ENCODE results near the gene B3GAT1. TPM values are rescaled to one million over a fixed set of nuclear protein-coding genes. Genes with fewer than 3 reads are reported as not detected.

B3GAT1 gene
- polyA plus RNA-seq, 6 donors from 2014 or later: not detected

GRCh38 chr11:134399996-134400395 lies 12.0 kb downstream of the B3GAT1 start:
- no peak for DNase-seq
- peaks cover 22 to 48% (median 24%) of the 10 kb centered on the region in 3 donors for H3K27me3 Mint-ChIP-seq
- no peak overlapping the region for H3K4me3 Mint-ChIP-seq
- H3K27ac Mint-ChIP-seq: no peak overlapping the region
- H3K36me3 Mint-ChIP-seq: no peaks in the 10 kb centered on the region
- ATAC-seq (ENCODE audit: low read depth in 2 of 2): no peak
- peaks cover 0 to 2% (median 0%) of the 10 kb centered on the region in 7 donors for H3K9me3 Mint-ChIP-seq
- no peaks in the 10 kb centered on the region for H3K4me1 Mint-ChIP-seq

- Mint-ChIP-seq H3K4me3 (no peak overlapping the region), H3K27ac (no peak overlapping the region), H3K36me3 (no peaks in the 10 kb centered on the region), H3K27me3 (peaks cover 22 to 46% (median 24%) of the 10 kb centered on the region in 3 donors), H3K9me3 (peaks cover 0 to 2% (median 0%) of the 10 kb centered on the region in 7 donors), H3K4me1 (no peaks in the 10 kb centered on the region)
- ATAC-seq (ENCODE audit: low read depth in 2 of 2): no peak
- DNase-seq: no peak
These were observed 12.8 kb downstream of the B3GAT1 start for GRCh38 chr11:134399293-134399654.

DNA sequence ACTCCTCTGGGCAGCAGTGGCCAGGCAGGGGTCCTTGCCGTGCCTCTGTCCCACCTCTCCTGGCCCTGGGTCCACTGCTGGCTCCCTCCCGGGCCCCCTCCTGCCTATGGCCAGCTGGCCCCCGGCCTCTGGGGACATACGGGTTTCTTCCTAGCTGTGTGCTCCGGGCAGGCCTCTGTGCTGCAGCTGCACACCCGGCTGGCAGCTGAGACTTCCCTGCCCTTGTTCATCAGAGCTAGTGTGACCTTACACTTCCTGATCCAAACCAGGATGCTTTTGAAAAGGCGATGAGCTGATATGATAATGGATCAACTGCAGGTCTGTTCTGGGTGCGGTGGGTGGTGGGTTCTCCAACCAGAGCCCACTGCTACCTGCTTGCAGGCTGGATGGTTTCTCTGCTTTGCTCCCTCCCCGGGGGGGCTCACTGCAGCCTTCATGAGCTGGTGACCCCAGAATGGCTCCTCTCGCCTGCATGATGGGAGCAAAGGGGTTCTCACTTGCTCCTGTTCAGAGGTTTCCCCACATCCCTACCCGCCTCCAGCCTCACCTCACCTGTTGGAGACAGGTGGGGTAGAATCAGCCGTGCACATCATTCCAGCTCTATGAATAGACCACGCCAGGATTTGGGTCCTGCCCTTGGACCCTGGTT lies 13.3 kb downstream of the B3GAT1 start:
- Mint-ChIP-seq H3K27ac (no peak overlapping the region), H3K9me3 (peaks cover 0 to 2% (median 0%) of the 10 kb centered on the region in 7 donors), H3K4me1 (no peaks in the 10 kb centered on the region), H3K27me3 (peaks cover 18 to 47% (median 24%) of the 10 kb centered on the region in 3 donors), H3K4me3 (no peak overlapping the region), H3K36me3 (no peaks in the 10 kb centered on the region)
- DNase-seq (no peak), ATAC-seq (ENCODE audit: low read depth in 2 of 2) (no peak)

- Mint-ChIP-seq H3K27me3 (peaks cover 14 to 48% (median 24%) of the 10 kb centered on the region in 3 donors), H3K27ac (no peak overlapping the region), H3K36me3 (no peaks in the 10 kb centered on the region), H3K4me1 (no peaks in the 10 kb centered on the region), H3K4me3 (no peak overlapping the region), H3K9me3 (peaks cover 0 to 2% (median 0%) of the 10 kb centered on the region in 7 donors)
- ATAC-seq (ENCODE audit: low read depth in 2 of 2) (no peak), DNase-seq (no peak)
These were observed 14.0 kb downstream of the B3GAT1 start for GRCh38 chr11:134398079-134398444.

DNA sequence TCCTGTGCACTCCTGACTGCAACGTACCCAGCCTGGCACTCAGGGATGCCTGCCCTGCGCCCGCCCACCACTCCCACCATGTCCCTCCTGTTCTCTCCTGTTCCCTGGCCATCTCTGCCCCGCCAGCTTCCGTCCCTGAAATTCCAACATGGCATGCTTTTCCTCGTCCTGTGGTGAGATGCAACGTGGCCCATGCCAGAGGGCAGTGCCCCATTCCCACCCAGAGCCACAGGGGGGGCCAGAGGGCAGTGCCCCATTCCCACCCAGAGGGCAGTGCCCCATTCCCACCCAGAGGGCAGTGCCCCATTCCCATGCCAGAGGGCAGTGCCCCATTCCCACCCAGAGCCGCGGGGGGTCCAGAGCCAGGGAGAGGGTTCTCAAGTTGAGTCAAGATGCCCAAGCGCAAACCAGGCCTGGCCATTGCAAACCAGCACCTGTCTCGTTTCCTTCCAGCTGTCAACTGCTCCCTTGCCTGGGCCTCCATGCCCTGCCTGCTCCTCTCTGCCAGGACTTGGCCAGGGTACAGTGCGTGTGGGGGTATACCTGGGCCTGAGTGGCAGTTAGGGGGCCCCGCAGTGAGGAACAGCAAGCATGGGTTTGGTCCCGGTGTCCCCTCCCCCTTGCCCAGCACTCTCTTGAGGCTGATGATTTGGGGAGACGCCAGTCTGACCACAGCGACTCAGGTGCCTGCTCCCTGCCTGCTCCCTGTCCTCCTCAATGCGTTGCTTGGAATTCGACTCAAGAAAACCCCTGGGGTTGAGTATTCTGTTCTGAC lies 14.6 kb downstream of the B3GAT1 start:
- ATAC-seq (ENCODE audit: low read depth in 2 of 2): no peak
- peaks cover 0 to 2% (median 0%) of the 10 kb centered on the region in 7 donors for H3K9me3 Mint-ChIP-seq
- no peaks in the 10 kb centered on the region for H3K36me3 Mint-ChIP-seq
- peaks cover 14 to 50% (median 24%) of the 10 kb centered on the region in 3 donors for H3K27me3 Mint-ChIP-seq
- no peak for DNase-seq
- H3K4me1 Mint-ChIP-seq: no peaks in the 10 kb centered on the region
- no peak overlapping the region for H3K27ac Mint-ChIP-seq
- H3K4me3 Mint-ChIP-seq: no peak overlapping the region

DNA sequence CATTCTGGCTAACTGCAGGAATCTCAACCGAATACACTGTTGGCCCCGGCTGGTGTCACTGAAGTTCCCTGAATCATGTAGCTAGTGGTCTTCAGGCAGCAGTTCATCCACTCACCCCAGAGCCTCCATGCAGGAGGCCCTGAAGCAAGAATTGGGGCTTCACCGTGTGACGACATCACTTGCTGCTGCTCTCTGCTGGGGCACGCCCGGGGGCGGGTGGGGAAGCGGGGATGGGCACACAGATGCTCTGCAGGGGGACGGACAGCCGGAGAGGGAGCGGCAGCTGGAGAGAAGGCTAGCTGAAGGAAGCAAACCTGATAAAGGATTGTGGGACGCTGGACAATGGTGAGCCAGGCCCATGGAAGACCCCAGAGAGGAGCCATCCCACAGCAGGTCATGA lies 17.0 kb downstream of the B3GAT1 start:
- Mint-ChIP-seq H3K27me3 (peaks cover 0 to 43% (median 27%) of the 10 kb centered on the region in 3 donors), H3K9me3 (peaks cover 0 to 2% (median 0%) of the 10 kb centered on the region in 7 donors), H3K4me1 (no peaks in the 10 kb centered on the region), H3K4me3 (no peak overlapping the region), H3K36me3 (no peaks in the 10 kb centered on the region), H3K27ac (no peak overlapping the region)
- ATAC-seq (ENCODE audit: low read depth in 2 of 2): no peak
- no peak for DNase-seq

- Mint-ChIP-seq H3K9me3 (peaks cover 0 to 2% (median 0%) of the 10 kb centered on the region in 7 donors), H3K27me3 (peaks cover 0 to 47% (median 26%) of the 10 kb centered on the region in 3 donors), H3K27ac (no peak overlapping the region), H3K4me1 (no peaks in the 10 kb centered on the region), H3K36me3 (no peaks in the 10 kb centered on the region), H3K4me3 (no peak overlapping the region)
- ATAC-seq (ENCODE audit: low read depth in 2 of 2): no peak
- DNase-seq: no peak
These were observed 17.7 kb downstream of the B3GAT1 start for GRCh38 chr11:134394311-134394710.

DNA sequence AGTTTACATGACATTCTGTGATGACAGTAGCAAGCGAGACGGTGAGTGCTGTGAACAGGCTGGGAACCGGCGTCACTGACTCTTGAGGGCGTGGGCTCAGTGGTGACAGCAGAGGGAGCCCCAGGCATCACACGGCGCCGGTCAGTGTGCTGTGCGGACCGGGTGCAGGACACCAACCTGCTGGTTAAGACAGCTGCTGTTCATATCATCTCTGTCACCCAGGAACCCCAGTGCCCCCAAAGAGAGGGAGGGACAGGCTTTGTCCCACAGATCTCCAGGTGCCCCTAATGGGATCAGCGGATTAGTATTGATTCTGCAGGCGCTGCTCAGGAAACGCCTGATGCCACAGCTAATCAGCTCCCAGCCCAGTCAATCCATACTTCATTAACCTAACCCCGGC lies 18.4 kb downstream of the B3GAT1 start:
- no peak overlapping the region for H3K27ac Mint-ChIP-seq

DNA sequence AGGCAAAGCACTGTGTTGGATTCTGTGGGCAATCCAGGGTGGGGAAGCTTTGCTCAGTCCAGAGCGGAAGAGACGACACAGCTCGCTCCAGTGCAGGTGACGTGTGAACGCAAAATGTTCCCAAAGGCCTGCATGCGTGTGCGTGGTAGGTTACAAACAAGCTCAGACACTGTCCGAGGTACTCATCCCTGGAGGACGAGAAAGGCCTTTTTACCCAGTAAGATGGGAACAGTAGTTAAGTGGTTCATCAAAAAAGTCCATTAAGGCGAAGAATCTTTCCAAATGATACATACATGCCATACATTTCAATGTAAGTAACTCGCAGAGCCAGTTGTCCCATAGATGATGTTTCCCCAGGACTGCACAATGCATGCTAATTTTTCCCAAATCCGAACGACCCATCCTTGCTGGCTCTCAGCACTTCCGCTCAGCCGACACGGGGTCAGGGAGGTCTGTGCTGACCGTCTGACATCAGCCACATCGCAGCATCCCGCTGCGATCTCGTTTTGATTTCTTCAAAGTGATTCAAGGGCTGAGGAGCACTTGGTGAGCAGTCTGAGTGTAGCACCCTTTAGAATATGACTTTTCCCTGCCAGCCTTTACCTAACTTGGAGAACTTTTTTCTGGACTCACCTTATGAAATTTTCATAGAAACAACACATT lies 19.0 kb downstream of the B3GAT1 start:
- H3K36me3 Mint-ChIP-seq: no peaks in the 10 kb centered on the region
- no peaks in the 10 kb centered on the region for H3K4me1 Mint-ChIP-seq
- ATAC-seq (ENCODE audit: low read depth in 2 of 2) (no peak), DNase-seq (no peak)
- peaks cover 0 to 2% (median 0%) of the 10 kb centered on the region in 7 donors for H3K9me3 Mint-ChIP-seq
- no peak overlapping the region for H3K27ac Mint-ChIP-seq
- H3K27me3 Mint-ChIP-seq: peaks cover 11 to 42% (median 22%) of the 10 kb centered on the region in 3 donors
- no peak overlapping the region for H3K4me3 Mint-ChIP-seq

More for the DNA sequence above, 18.4 kb downstream of the B3GAT1 start:
- no peak for ATAC-seq (ENCODE audit: low read depth in 2 of 2)
- Mint-ChIP-seq H3K4me3 (no peak overlapping the region), H3K36me3 (no peaks in the 10 kb centered on the region), H3K27me3 (peaks cover 5 to 42% (median 26%) of the 10 kb centered on the region in 3 donors), H3K9me3 (peaks cover 0 to 2% (median 0%) of the 10 kb centered on the region in 7 donors), H3K4me1 (no peaks in the 10 kb centered on the region)
- no peak for DNase-seq

DNA sequence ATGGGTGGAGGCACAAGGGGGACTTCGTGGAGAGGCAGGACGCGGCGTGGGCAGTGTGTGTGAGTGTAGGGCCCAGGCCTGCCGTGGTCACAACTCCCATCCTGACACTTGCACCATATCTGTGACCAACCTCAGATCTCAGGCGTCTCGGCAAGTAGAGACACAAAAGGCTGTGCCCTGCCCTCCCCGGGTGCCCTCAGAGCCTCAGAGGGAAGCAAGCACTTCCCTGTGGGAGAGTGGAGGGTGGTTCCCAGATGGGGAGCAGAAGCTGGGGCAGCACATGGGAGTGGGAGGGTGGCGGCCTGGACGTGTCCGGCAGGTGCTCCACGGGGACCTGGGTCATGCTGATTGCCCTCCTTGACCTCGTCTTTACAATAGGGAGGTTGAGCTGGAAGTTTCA lies 20.4 kb downstream of the B3GAT1 start:
- peaks cover 15 to 44% (median 19%) of the 10 kb centered on the region in 3 donors for H3K27me3 Mint-ChIP-seq
- H3K4me1 Mint-ChIP-seq: no peaks in the 10 kb centered on the region
- H3K4me3 Mint-ChIP-seq: no peak overlapping the region
- DNase-seq (no peak), ATAC-seq (ENCODE audit: low read depth in 2 of 2) (no peak)
- peak overlapping the region in 1 of 6 donors; percentile 47 for H3K27ac Mint-ChIP-seq
- H3K9me3 Mint-ChIP-seq: peaks cover 0 to 2% (median 0%) of the 10 kb centered on the region in 7 donors
- no peaks in the 10 kb centered on the region for H3K36me3 Mint-ChIP-seq

DNA sequence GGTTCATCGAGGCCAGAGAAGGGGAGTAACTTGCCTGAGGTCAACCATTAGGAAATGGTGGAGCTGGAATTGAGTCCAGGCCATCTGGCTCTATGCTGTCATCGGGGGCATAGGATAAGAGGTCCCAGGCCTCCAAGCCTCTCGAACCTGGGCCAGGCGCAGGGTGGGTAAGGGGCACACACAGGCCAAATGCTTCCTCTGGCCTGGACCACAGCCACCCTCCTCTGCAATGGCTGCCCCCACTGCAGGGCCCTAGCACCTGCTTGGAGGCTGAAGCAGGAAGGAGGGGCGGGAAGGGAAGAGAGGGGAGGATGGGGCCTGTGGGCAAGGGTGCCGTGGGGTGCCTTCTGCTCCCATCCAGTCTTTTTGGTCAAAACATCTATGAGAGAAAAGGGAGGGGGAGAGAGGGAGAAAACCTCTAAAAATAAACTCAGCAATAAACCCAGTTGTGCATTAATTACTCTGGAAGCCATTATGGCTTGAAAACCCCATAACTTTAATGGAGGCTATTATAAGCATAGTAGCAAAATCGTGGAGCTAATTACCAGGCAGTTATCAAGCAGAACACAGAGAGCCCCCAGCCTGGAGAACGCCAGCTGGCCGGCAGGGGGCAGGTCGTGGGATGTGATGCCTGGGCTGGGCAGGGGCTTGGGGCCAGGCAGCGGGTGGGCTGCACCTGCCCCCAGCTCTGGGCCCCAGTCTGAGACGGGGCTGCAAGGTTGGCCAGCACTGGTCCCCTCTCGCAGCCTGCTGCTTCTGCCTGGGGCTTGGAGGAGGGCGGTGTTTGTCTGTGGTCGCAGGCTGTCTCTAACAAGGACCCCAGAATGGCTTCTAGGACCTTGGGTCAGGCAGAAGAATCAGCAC lies 21.1 kb downstream of the B3GAT1 start:
- no peaks in the 10 kb centered on the region for H3K36me3 Mint-ChIP-seq
- DNase-seq: no peak
- H3K27ac Mint-ChIP-seq: peak overlapping the region in 1 of 6 donors; percentile 47
- H3K9me3 Mint-ChIP-seq: peaks cover 0 to 2% (median 0%) of the 10 kb centered on the region in 7 donors
- H3K4me3 Mint-ChIP-seq: peak overlapping the region in 1 of 8 donors; percentile 5
- H3K4me1 Mint-ChIP-seq: no peaks in the 10 kb centered on the region
- H3K27me3 Mint-ChIP-seq: peaks cover 17 to 44% (median 20%) of the 10 kb centered on the region in 3 donors
- ATAC-seq (ENCODE audit: low read depth in 2 of 2): no peak

DNA sequence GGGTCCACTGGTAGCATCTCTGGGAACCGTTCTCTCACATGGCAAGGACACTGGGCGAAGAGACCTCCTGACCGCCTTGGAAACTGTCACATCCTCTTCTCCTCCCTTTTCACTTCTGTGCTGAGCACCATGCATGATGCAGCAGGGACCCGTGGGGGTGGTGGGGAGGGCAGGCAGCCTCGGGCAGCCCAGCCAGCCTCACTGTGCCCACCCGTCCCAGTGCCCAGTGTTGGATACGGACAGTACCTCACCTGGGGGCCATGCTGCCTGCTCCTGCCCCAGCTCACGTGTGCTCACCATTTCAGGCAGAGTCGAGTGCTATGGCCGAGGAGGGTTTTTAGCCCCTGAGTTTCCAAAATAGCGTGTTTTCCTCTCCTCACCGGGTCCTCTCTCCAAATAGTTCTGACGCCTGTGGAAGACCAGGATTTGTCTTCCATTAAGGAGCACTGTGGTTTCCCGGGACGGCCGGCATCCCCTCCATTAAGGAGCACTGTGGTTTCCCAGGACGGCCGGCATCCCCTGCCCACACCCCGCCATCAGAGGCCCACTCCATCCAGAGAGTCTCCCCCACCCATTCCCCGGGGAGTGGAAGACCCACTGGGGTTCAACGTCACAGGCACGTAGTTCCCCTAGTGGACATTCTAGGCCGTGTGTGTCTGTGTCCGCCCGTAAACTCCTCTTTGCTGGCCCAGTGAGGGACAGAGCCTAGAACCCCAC lies 22.4 kb downstream of the B3GAT1 start:
- Mint-ChIP-seq H3K4me3 (no peak overlapping the region), H3K27ac (no peak overlapping the region), H3K9me3 (peaks cover 0 to 2% (median 0%) of the 10 kb centered on the region in 7 donors), H3K36me3 (no peaks in the 10 kb centered on the region), H3K4me1 (no peaks in the 10 kb centered on the region), H3K27me3 (peaks cover 17 to 47% (median 20%) of the 10 kb centered on the region in 3 donors)
- DNase-seq: no peak
- ATAC-seq (ENCODE audit: low read depth in 2 of 2): no peak
